Stimulated activated CD8-positive, alpha-beta memory T cell treated with anti-CD3 and anti-CD28 coated beads, Interleukin-7, amount 100 ng/mL, for 1 hour (primary cell): ENCODE results near the gene CPAMD8.
"Not testable (repeated sequence)": the region's sequence is repeated elsewhere in the genome, so short reads cannot be mapped to it uniquely, and the experiment has no call there.

ENCODE experiments used
- DNase-seq, 2 donors: peaks; one replicate each; pipeline ENCODE4 v3.0.0-alpha.2; 2020; ENCODE audit warnings: low read depth in 2 of 2

CPAMD8 gene

DNA sequence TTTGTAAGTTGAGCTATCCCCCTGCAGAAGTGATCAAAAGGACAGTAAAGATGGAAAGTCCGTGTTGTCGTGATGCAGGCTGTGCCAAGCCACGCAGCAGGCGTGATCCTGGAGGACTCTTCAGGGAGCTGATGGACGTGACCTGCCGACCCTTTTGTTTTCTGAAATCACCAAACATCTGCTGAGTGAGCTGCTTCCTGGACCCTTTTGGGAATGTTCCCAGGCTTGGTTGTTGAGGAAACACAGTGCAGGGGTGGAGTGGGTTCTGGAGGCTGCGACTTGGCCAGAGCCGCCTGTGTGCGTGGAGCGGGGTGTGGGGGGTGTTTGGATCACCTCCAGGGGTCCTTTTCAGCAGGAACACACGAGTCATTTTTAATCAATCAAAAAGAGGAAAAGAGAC is 15.4 kb upstream of the CPAMD8 start:
- DNase-seq, result no peak

DNA sequence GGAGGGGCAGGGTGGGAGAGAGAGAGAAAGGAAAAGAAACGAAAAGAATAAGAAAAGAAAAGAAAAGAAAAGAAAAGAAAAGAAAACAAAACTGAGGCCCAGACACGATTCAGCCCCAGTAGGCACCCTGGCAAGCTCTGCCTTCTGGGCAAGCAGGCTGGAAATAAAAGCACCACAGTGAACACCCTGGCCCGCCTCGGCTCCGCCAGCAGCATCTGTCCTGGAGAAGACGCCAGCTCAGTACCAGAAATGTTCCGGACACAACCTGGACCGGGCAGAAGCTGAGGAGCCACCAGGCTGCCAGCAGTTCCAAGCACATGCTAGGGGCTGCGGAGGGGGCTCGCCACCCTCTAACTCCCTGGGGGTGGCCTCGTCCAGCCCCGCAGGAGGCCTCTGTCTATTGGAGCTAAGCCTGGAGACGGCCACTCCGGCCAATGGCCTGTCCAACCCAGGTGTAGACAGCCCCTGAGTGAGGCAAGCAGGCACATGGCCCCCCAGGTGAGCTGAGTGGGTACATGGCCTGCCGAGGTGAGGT is 11.4 kb upstream of the CPAMD8 start:
- no peak for DNase-seq

DNA sequence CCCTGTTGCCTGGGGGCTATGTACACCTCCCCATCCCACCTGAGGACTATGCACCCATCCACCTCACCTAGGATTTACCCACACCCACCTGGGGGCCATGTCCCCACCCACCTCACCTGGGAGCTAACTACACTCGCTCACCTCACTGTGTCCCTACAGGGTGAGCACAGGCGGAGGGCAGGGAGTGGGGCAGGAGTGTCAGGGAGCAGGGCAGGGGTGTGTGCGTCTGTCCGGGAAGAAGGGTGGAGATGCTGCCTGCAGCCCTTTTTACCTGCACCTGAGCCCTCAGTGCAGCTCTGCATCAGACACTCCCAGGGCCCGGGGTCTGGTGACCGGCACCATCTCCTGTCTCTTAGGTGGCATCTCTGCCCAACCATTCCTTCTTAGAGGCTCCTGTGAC is 10.6 kb upstream of the CPAMD8 start:
- no peak for DNase-seq

GRCh38 chr19:17036640-17037039 is 10.0 kb upstream of the CPAMD8 start:
- no peak for DNase-seq

DNA sequence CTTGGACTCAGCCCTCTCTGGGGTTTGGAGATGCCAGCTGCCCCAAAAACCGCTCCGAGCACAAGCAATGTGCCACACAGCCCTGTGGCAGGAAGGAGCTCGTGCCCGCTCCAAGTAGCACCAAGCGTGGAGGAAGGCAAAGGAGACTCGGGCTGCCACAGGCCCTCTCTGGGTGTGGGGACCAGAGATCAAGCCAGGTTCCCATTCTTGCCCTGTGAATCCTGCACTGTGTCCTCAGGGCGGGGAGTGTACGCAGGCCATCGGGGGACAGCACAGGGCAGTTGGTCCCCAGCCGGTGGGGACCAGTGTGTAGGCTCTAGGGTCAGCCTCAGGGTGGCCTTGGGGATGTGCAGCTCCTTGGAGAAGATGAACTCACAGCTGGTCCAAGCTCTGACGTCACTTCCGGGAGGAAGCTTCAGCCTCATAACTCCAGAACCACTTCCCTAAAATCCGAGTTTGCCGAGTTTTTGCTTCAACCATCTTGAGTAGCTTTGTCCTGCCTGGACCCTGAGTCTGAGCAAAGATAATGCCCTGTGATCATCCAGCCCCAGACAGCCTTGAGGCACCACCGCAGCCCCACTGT is 9.3 kb upstream of the CPAMD8 start:
- DNase-seq, result no peak

DNA sequence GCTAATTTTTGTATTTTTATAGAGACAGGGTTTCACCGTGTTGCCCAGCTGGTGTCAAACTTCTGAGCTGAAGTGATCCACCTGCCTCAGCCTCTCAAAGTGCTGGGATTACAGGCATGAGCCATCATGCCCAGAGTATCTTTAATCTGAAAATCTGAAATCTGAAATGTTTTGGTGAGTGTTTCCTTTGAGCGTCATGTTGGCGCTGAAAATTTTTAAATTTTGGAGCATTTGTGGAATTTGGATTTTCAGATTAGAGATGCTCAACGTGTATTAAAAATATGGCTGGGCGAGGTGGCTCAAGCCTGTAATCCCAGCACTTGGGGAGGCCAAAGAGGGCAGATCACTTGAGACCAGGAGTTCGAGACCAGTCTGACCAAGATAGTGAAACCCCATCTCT is 5.1 kb upstream of the CPAMD8 start:
- no peak for DNase-seq

- DNase-seq, result no peak
These were observed 945 bp upstream of the CPAMD8 start for GRCh38 chr19:17027535-17027975.

GRCh38 chr19:17025991-17026658 is 485 bp downstream of the CPAMD8 start:
- DNase-seq, result no peak

GRCh38 chr19:17025361-17025760 is 1.2 kb downstream of the CPAMD8 start:
- no peak for DNase-seq

DNA sequence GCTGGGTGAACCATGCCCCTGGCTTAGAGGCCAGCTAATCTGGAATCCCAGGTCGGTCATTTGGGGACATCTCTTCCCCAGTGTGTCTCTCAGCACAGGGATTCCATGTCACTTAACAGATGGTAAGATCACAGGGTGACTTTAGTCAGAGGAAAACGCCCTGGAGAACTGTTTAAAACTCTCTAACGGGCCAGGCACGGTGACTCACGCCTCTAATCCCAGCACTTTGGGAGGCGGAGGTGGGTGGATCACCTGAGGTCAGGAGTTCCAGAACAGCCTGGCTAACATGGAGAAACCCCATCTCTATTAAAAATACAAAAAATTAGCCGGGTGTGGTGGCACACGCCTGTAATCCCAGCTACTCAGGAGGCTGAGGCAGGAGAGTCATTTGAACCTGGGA is 1.7 kb downstream of the CPAMD8 start:
- not testable (repeated sequence) for DNase-seq

DNA sequence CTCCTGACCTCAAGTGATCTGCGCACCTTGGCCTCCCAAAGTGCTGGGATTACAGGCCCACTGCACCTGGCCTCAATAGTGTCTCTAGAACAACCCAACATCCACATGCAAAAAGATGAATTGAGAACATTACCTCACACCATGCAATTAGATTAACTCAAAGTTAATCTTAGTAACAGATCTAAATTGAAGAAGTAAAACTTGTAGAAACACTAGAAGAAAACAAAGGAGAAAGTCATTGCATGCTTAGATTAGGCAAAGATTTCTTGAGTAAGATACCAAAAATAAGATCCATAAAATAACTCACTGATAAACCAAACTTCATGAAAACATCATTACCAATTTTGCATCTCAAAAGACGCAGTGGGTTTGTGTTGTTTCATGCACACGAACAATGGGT is 2.8 kb downstream of the CPAMD8 start:
- DNase-seq, result no peak

- no peak for DNase-seq
These were observed 3.9 kb downstream of the CPAMD8 start for GRCh38 chr19:17022738-17023137.

DNA sequence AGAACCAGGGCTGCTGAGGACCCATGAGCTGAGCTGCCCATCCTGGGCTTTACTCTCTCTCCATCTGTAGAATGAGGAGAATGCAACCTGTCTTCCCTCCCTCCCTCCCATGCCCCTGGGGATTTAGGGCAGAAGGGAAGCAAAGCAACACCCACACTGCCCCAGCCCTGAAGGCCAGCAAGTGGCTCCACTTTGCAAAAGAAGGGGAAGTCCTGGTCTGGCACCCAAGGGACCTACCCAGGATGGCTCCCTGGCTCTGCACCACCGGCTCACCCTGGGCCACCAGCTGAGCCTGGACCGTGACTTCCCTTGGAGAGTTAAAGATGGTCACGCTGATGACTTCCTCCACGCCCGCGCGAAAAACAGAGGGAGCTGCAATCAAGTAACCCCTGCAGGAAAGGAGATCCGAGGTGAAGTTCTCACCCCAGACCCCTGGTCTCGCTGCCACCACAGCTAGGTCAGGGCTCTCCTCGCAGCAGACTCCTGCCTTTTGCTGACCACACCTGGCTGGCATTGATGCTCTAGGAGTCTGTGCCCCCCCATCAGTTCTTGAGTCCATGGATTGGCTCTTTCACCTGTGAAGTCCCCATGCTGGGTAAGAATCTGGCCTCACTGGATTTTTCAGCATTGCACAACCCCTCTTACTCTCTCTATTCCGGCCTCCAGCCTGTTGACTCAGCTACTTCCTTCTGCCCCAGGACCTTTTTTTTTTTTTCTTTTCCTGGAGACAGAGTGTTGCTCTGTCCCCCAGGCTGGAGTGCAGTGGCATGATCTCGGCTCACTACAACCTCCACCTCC is 4.6 kb downstream of the CPAMD8 start:
- DNase-seq, result no peak

DNA sequence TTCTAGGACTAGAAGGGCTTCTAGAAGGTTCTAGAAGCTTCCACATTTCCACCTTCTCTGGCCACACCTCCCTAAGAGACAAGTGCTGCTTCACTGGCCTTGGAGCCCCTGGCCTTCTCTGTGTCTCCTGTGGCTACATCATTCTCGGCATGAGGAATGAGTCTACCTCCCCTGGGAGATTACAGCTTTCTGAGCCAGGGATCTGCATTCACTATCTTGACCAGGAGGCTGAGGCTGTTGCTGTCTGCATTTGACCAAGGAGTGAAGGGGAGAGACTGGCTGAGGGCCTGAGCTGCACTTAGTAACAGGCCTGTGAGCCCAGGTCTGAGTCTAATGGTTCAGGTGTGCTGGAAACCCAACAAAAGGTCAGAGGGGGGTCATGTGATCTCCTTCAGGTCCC is 5.3 kb downstream of the CPAMD8 start:
- no peak for DNase-seq

DNA sequence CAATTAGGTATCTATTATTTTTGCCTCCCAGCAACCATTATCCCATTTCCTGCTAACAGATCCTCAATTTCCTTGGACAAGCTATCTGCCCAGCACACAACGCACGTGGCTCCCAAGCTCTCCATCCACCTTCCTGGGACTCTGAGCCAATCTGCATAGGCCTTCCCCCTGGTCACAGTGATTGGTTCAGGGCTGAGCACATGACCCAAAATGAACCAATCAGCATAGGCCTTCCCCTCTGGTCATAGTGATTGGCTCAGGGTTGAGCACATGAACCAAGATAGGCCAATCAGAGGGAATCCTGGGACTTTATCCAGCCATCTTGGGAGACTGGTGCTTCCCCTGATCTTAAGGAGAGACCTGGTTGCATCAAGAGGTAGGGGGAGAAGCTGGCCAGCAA is 5.8 kb downstream of the CPAMD8 start:
- no peak for DNase-seq

- no peak for DNase-seq
These were observed 6.2 kb downstream of the CPAMD8 start for GRCh38 chr19:17020385-17020784.

GRCh38 chr19:17014212-17014861 is 12.3 kb downstream of the CPAMD8 start:
- DNase-seq, result not testable (repeated sequence)

DNA sequence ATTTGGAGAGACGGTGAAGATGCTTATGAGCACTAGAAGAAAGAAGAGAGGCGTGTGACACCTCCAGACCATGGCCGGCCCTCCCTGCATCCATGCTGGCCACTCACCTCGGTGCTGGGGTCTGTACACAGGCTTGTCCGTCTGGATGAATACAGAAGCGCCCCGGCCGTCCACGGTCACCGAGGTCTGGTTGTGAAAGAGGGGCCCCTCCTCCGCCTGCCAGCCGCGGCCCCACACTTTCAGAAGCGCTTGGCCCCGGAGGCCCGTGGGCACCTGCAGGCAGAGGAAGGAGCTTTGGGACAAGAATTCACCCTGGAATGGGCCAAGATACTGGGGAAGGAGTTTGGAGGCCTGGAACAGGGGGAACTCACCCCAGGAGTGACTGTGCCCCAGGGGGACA is 15.1 kb downstream of the CPAMD8 start:
- no peak for DNase-seq

- DNase-seq, result no peak
These were observed 20.0 kb downstream of the CPAMD8 start for GRCh38 chr19:17006579-17006978.

DNA sequence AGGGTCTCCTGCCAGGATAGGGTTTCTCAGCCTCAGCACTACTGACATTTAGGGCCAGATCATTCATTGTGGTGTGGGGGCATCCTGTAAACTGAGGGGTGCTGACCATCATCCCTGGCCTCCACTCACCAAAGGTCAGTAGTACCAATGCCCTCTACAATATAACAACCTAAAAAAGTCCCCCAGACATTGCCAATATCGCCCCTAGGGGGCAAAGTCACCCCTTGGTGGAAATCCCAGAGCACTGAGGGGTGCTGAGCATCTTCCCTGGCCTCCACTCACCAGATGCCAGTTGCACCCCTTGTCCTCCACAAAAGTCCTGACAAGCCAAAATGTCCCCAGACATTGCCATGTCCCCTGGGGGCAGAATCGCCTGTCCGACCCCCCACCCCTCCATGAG is 21.6 kb downstream of the CPAMD8 start:
- DNase-seq, result no peak

- no peak for DNase-seq
These were observed 22.2 kb downstream of the CPAMD8 start for GRCh38 chr19:17004386-17004785.

- no peak for DNase-seq
These were observed 24.2 kb downstream of the CPAMD8 start for GRCh38 chr19:17002455-17002854.
